Thyroid gland (tissue), 4 donors: ENCODE data around the gene SPEG. TPM values are rescaled to one million over a fixed set of nuclear protein-coding genes. Genes with fewer than 3 reads are reported as not detected.

ENCODE experiments used
- DNase-seq, 2 donors: peaks; one replicate each; pipeline ENCODE4 v3.0.0-alpha.2; 2019
- H3K27ac ChIP-seq, 3 donors: fragments of 200-600 bp; sonication (generic); 1 replicate in 2 of 3; 2 replicates in 1 of 3; pipeline ENCODE4 v1.5.1; 2016 to 2019; ENCODE audit warnings: mild to moderate bottlenecking in 1 of 3, moderate library complexity in 1 of 3
- H3K27me3 ChIP-seq: fragments of 200-600 bp; sonication (generic); one replicate; pipeline ENCODE4 v1.5.1; 2019
- H3K36me3 ChIP-seq, 2 donors: fragments of 200-600 bp; sonication (generic); one replicate each; pipeline ENCODE4 v1.5.1; 2016 to 2019
- H3K4me1 ChIP-seq, 2 donors: fragments of 200-600 bp; sonication (generic); one replicate each; pipeline ENCODE4 v1.5.1; 2017 to 2019
- H3K4me3 ChIP-seq, 3 donors: fragments of 200-600 bp; sonication (generic); replicated peaks in 1 of 3; 1 replicate in 2 of 3; 2 replicates in 1 of 3; pipeline ENCODE4 v1.5.1; 2016; ENCODE audit warnings: mild to moderate bottlenecking in 1 of 3
- H3K9me3 ChIP-seq: fragments of 200-600 bp; sonication (generic); one replicate; pipeline ENCODE4 v1.5.1; 2017
- CTCF ChIP-seq, 6 experiments: fragments of 200-600 bp in 3 of 6; fragments of 450-650 bp in 3 of 6; sonication (generic) in 3 of 6; IDR thresholded peaks; one replicate each; pipeline ENCODE4 v1.5.1; 2016 to 2019; ENCODE audit warnings: antibody characterized with exemption in 6 of 6, mild to moderate bottlenecking in 2 of 6, inconsistent platforms in 1 of 6, moderate library complexity in 1 of 6
- POLR2A ChIP-seq, 2 donors: fragments of 450-650 bp; IDR thresholded peaks; one replicate each; pipeline ENCODE4 v1.6.1; 2017; ENCODE audit warnings: antibody characterized with exemption in 2 of 2, mild to moderate bottlenecking in 2 of 2, moderate library complexity in 1 of 2
- WGBS, 2 donors: methylation state at CpG; one replicate each; pipeline ENCODE4 v1.1.5; 2017; 5-methylcytosine and 5-hydroxymethylcytosine counted together
- intact Hi-C: fragments of 100-400 bp; cut with DNase I; formaldehyde crosslinking; loops from one replicate; pipeline ENCODE4 v1.15.1; 2023
- total RNA-seq, 4 donors: library from RNA; depleted of rRNA; stranded (reverse); fragments of >200 nt; gene quantifications; one replicate each; pipeline ENCODE4 v1.2.3, GENCODE V29; 2016

SPEG gene
- total RNA-seq, 4 donors from 2014 or later, result 1.9 to 3.5 (median 3.3) TPM

DNA sequence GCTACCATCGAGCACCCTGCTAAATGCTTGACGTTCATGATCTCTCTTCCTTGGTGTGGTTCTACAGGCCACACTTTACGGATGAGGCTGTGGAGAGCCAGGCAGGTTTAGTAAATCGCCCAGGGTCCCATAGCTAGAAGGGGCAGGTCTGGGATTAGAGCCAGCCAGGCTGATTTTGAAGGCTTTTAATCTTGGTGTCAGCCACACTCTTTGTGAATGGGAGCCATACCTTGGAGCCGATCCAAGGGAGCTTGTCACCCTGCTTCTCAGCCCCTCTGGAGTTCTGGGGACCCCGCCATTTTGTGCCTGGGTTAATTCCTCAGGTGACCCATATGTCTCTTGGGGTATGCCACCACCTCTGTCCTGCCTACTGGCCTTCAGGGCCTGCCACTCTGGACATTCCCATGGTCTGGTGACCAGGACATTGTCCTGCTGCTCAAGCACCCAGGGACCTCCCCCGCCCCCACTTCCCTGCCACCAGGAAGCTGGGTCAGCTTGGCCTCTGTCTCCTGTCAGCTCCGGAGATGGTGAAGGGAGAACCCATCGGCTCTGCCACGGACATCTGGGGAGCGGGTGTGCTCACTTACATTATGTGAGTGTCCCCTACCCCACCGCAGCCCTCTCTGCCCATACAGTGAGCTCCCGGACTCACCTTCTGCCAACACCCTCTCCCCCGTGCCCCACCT, 56.8 kb downstream of the SPEG start:
- Histone ChIP-seq H3K27ac (no peak overlapping the region), H3K4me3 (no peak overlapping the region), H3K4me1 (peaks cover 0 to under 1% of the 10 kb centered on the region in 2 donors), H3K27me3 (no peaks in the 10 kb centered on the region), H3K36me3 (no peaks in the 10 kb centered on the region), H3K9me3 (no peaks in the 10 kb centered on the region)
- intact Hi-C loops, result loop anchor here (5.0 kb wide), 1 partner anchor 36 kb away; no protein-coding TSS in a partner anchor
- WGBS, 2 donors, result 81 to 84% methylated on average over 13 of the region's 14 CpGs
- no peak for DNase-seq
- TF ChIP-seq CTCF (IDR thresholded peaks at IDR 0.05), result no peak
- TF ChIP-seq POLR2A (IDR thresholded peaks at IDR 0.05), result no peak

DNA sequence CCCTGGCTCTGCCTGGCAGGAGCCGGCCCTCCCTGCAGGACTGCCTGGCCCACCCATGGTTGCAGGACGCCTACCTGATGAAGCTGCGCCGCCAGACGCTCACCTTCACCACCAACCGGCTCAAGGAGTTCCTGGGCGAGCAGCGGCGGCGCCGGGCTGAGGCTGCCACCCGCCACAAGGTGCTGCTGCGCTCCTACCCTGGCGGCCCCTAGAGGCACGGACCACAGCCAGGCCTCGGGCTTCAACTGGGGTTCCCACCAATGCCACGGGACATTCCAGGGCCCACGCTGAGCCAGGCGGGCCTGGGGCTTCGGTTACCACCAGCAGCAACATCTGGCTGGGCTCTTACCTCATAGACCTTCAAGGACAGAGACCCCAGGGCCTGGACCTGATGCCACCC, 57.9 kb downstream of the SPEG start:
- no peaks in the 10 kb centered on the region for H3K36me3 ChIP-seq
- WGBS, 2 donors, result 77 to 78% methylated on average over 10 to 19 of the region's 20 CpGs
- H3K27ac ChIP-seq, result no peak overlapping the region
- H3K4me1 ChIP-seq, result peaks cover 10 to 12% of the 10 kb centered on the region in 2 donors
- no peak for DNase-seq
- TF ChIP-seq POLR2A (IDR thresholded peaks at IDR 0.05), result no peak
- no peak for TF ChIP-seq CTCF (IDR thresholded peaks at IDR 0.05)
- no peaks in the 10 kb centered on the region for H3K9me3 ChIP-seq
- no peaks in the 10 kb centered on the region for H3K27me3 ChIP-seq
- H3K4me3 ChIP-seq, result no peak overlapping the region
- intact Hi-C loops, result loop anchor here (5.0 kb wide), 1 partner anchor 35 kb away; no protein-coding TSS in a partner anchor

DNA sequence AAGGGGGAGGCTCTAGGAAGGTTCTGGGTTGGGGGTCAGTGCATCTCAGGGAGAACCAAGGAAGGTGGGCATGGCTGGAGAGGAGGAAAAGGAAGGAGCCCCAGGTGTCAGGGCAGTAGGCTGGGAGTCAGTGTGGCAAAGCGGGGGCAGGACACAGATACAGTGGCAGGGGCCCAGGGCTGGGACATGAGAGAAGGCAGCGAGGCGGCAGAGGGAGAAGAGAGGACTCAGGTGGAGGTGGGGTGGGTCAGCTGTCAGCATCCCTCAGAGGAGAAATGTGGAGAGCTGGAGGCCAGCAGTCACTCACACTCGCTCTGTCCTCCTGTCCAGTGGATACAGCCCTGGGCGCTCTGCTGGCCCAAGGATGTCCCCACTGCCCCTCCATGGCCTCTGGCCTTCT, 58.4 kb downstream of the SPEG start:
- H3K4me1 ChIP-seq, result peaks cover 13 to 15% of the 10 kb centered on the region in 2 donors
- intact Hi-C loops, result loop anchor here (5.0 kb wide), 1 partner anchor 34 kb away; no protein-coding TSS in a partner anchor
- H3K4me3 ChIP-seq, result no peak overlapping the region
- DNase-seq, result no peak
- no peaks in the 10 kb centered on the region for H3K9me3 ChIP-seq
- no peak for TF ChIP-seq POLR2A (IDR thresholded peaks at IDR 0.05)
- TF ChIP-seq CTCF (IDR thresholded peaks at IDR 0.05), result no peak
- no peak overlapping the region for H3K27ac ChIP-seq
- WGBS, 2 donors, result 93 to 94% methylated on average over 5 of the region's 5 CpGs
- no peaks in the 10 kb centered on the region for H3K36me3 ChIP-seq
- no peaks in the 10 kb centered on the region for H3K27me3 ChIP-seq

GRCh38 chr2:219494952-219495530, 60.4 kb downstream of the SPEG start:
- DNase-seq, result no peak
- Histone ChIP-seq H3K9me3 (no peaks in the 10 kb centered on the region), H3K27ac (no peak overlapping the region), H3K36me3 (no peaks in the 10 kb centered on the region), H3K4me3 (no peak overlapping the region), H3K4me1 (peaks cover 22 to 26% of the 10 kb centered on the region in 2 donors), H3K27me3 (no peaks in the 10 kb centered on the region)
- 28 to 33% methylated on average over 7 to 10 of the region's 10 CpGs for WGBS, 2 donors
- TF ChIP-seq CTCF (IDR thresholded peaks at IDR 0.05), result peak in 1 of 6 experiments; percentile 23
- TF ChIP-seq POLR2A (IDR thresholded peaks at IDR 0.05), result no peak
- intact Hi-C loops, result loop anchor here (5.0 kb wide), 2 partner anchors 32 to 108 kb away; partner anchors contain the start of gene DNPEP
